BLaER1 (cell line): ENCODE measurements around the gene HOXC13.

Experiments
- H3K27ac ChIP-seq: shearing (Covaris generic); formaldehyde crosslinking; 2 replicates; pipeline ENCODE4 v1.8.1; 2022
- H3K27me3 ChIP-seq: shearing (Covaris generic); formaldehyde crosslinking; 2 replicates; pipeline ENCODE4 v1.8.1; 2022
- H3K36me3 ChIP-seq: shearing (Covaris generic); formaldehyde crosslinking; 2 replicates; pipeline ENCODE4 v1.8.1; 2022
- H3K4me1 ChIP-seq: shearing (Covaris generic); formaldehyde crosslinking; 2 replicates; pipeline ENCODE4 v1.8.1; 2022
- H3K4me2 ChIP-seq: shearing (Covaris generic); formaldehyde crosslinking; 2 replicates; pipeline ENCODE4 v1.8.1; 2022
- H3K4me3 ChIP-seq: shearing (Covaris generic); formaldehyde crosslinking; 2 replicates; pipeline ENCODE4 v1.8.1; 2022
- H3K9ac ChIP-seq: shearing (Covaris generic); formaldehyde crosslinking; 2 replicates; pipeline ENCODE4 v1.8.1; 2022
- H3K9me3 ChIP-seq: shearing (Covaris generic); formaldehyde crosslinking; 2 replicates; pipeline ENCODE4 v1.8.1; 2022
- H4K20me1 ChIP-seq: shearing (Covaris generic); formaldehyde crosslinking; 2 replicates; pipeline ENCODE4 v1.8.1; 2022
- Cebpa-rat ChIP-seq: shearing (Covaris generic); IDR thresholded peaks from 2 replicates; pipeline ENCODE4 v1.8.1; 2022

HOXC13 gene

DNA sequence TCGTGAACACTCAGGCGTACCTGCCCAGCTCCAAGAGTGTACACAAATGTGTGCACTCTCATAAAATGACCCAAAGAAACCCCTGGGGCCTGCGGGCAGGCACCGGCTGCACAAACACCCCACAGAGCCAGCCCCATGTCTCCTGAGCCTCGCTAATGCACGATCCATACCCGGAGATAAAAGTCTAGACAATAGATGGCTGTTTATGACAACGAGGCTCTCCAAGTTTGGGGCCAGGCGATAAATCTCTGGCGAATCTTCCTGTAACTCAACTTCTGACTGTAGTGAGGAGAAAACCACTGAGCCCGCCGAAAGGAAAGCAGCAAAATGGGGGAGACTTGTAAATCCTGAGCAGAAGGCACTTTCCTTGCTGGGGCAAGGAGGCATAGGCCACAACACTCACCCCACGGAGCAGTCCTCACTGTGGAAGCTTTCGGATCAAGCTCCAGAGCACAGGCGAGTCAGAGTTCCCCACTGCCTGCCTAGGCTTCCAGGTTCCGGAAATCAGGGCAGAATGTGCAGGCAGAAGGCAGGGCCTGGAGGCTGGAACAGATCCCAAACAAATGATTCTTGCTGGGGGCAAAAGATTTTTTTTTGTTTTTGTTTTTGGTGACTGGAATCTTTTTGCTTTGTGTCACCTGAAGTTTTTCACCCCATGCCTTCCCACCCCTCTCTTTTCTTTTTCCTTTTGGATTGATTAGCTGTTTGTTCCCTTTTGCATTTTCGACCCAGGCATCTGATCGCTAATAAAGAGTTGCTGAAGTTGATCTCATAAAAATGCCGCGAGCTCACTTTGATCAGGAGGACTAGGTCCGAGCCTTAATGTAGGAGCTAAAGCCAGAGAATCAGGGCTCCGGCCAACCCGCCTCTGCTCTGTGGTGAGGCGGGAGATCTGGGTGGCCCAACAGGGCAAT, 29.8 kb downstream of the HOXC13 start:
- Histone ChIP-seq H3K9ac (no peak overlapping the region), H3K9me3 (peaks cover 17% of the 10 kb centered on the region), H3K4me1 (no peaks in the 10 kb centered on the region), H3K27ac (no peak overlapping the region), H3K27me3 (peaks cover 100% of the 10 kb centered on the region), H3K36me3 (no peaks in the 10 kb centered on the region), H4K20me1 (peaks cover 100% of the 10 kb centered on the region), H3K4me2 (no peak overlapping the region), H3K4me3 (no peak overlapping the region)
- TF ChIP-seq Cebpa-rat, result no peak

- Histone ChIP-seq H3K9ac (no peak overlapping the region), H4K20me1 (peaks cover 97% of the 10 kb centered on the region), H3K36me3 (no peaks in the 10 kb centered on the region), H3K4me2 (no peak overlapping the region), H3K27ac (no peak overlapping the region), H3K27me3 (peaks cover 100% of the 10 kb centered on the region), H3K4me1 (no peaks in the 10 kb centered on the region), H3K9me3 (peaks cover 17% of the 10 kb centered on the region), H3K4me3 (no peak overlapping the region)
- TF ChIP-seq Cebpa-rat, result no peak
These were observed 31.1 kb downstream of the HOXC13 start for GRCh38 chr12:53969588-53970259.

DNA sequence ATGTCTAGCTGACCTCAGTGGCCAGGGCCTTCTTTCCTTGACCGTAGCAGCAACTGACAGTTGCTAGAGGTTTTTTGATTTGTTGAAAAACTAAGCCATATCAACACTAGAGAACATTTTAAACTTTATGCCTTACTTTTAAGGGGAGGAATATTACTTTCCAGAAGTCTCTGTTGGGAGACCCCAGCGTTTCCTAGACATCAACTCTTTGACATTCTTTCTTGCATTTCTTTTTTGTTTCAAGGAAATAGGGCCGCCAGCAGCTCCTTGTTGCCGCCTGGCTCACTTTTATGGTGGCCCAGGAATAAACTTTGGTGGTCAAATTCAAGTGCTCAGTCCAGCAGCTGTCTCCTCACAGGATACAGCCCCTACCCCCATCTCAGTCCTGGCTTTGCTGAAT, 31.8 kb downstream of the HOXC13 start:
- Histone ChIP-seq H4K20me1 (peaks cover 97% of the 10 kb centered on the region), H3K4me2 (no peak overlapping the region), H3K27ac (no peak overlapping the region), H3K9ac (no peak overlapping the region), H3K27me3 (peaks cover 100% of the 10 kb centered on the region), H3K9me3 (peaks cover 17% of the 10 kb centered on the region), H3K4me3 (no peak overlapping the region), H3K36me3 (no peaks in the 10 kb centered on the region), H3K4me1 (no peaks in the 10 kb centered on the region)
- TF ChIP-seq Cebpa-rat, result no peak

- Histone ChIP-seq H3K36me3 (no peaks in the 10 kb centered on the region), H3K27ac (no peak overlapping the region), H4K20me1 (peaks cover 97% of the 10 kb centered on the region), H3K27me3 (peaks cover 100% of the 10 kb centered on the region), H3K4me1 (no peaks in the 10 kb centered on the region), H3K9me3 (peaks cover 22% of the 10 kb centered on the region), H3K4me3 (no peak overlapping the region), H3K9ac (no peak overlapping the region), H3K4me2 (no peak overlapping the region)
- TF ChIP-seq Cebpa-rat, result no peak
These were observed 32.5 kb downstream of the HOXC13 start for GRCh38 chr12:53971129-53971528.

DNA sequence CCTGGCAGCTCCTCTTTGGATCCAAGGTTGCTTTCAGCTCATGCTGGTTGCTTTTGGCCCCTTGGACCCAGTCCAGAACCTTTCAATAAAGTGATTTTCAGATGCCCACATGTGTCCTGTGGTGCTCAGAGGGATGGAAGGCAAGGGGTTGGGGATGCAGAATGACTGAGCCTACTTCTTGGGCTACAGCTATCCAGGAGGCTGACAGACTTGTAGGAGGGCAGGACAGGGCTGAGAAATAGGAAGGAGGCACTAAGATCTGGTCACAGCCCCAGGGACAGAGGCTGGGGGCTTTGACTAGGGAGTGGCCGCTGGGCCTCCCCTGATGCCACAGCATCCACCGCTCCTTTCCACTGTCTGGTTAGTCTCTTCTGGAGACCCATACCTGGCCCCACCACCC, 33.1 kb downstream of the HOXC13 start:
- Histone ChIP-seq H3K4me1 (no peaks in the 10 kb centered on the region), H3K4me2 (no peak overlapping the region), H3K36me3 (no peaks in the 10 kb centered on the region), H4K20me1 (peaks cover 97% of the 10 kb centered on the region), H3K9me3 (peaks cover 28% of the 10 kb centered on the region), H3K4me3 (no peak overlapping the region), H3K27ac (no peak overlapping the region), H3K27me3 (peaks cover 100% of the 10 kb centered on the region), H3K9ac (no peak overlapping the region)
- no peak for TF ChIP-seq Cebpa-rat

DNA sequence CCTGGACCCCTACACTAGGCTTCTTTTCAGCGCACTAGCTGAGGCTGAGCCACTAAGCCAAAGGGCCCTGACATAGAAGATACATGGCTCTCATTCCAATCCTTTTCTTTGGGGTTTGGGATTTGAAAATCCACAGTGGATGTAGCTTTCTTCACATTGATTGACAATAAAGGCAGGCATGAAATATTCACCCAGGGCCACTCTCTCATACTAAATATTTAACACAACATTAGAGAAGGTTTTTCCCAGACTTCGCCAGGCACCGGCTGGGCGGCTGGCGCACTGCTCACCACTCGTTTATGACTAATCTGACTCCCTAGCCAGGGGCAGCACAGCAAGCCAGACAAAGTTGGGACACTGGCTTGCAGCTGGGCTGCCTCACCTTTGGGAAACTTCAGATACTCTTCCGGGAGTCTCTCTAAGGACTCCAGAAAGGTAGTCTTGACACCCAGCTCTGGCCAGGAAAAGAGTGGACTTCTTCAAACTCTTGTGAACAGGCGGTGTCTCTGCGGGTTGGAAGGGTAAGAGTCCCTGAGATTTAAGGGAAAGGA, 33.6 kb downstream of the HOXC13 start:
- Histone ChIP-seq H3K4me3 (no peak overlapping the region), H3K4me2 (no peak overlapping the region), H3K9ac (no peak overlapping the region)

DNA sequence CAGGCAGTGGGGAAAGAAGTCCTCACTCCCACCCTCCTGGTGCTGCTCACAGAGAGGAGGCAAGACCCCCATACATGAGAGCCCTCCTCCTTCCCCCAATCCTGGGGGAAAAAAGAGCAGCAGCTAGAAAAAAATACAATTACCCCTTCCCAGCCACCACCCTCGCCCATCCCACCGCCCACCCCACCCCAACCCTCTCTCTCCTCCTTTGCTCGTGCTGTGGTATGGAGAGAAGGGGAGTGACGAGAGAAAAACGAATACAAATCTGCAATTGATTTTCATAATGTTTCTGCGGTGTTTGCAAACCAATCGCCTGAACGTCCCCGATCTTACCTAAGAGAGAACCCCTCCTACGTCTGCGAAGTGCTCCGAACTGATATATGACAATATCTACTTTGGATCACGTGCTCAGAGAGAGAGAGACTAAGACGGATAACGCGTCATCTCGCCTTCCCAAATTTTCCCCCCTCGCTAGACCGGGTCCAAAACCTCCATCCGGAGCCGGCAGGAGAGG, 34.1 kb downstream of the HOXC13 start, which contains the start of gene HOXC11:
HOXC11 (plus strand) TSS at position 405 of the 514 bp plus-strand sequence. CDS start 116 bp downstream, outside the sequence.
- H3K4me2 ChIP-seq, result no peak within 1 kb of the TSS
- H3K4me1 ChIP-seq, result no peaks in the 10 kb centered on the region
- H3K9ac ChIP-seq, result no peak within 1 kb of the TSS
- H3K27ac ChIP-seq, result no peak within 1 kb of the TSS
- H4K20me1 ChIP-seq, result peaks cover 96% of the 10 kb centered on the region
- no peak within 1 kb of the TSS for H3K4me3 ChIP-seq
- peaks cover 100% of the 10 kb centered on the region for H3K27me3 ChIP-seq
- peaks cover 33% of the 10 kb centered on the region for H3K9me3 ChIP-seq
- TF ChIP-seq Cebpa-rat, result no peak
- H3K36me3 ChIP-seq, result no peaks in the 10 kb centered on the region

More for the DNA sequence above, 33.6 kb downstream of the HOXC13 start:
- Histone ChIP-seq H4K20me1 (peaks cover 97% of the 10 kb centered on the region), H3K27me3 (peaks cover 100% of the 10 kb centered on the region), H3K36me3 (no peaks in the 10 kb centered on the region), H3K9me3 (peaks cover 33% of the 10 kb centered on the region), H3K4me1 (no peaks in the 10 kb centered on the region), H3K27ac (no peak overlapping the region)
- no peak for TF ChIP-seq Cebpa-rat

- Histone ChIP-seq H4K20me1 (peaks cover 94% of the 10 kb centered on the region), H3K4me3 (no peak overlapping the region), H3K36me3 (no peaks in the 10 kb centered on the region), H3K9ac (no peak overlapping the region), H3K27me3 (peaks cover 100% of the 10 kb centered on the region), H3K9me3 (peaks cover 33% of the 10 kb centered on the region), H3K4me1 (no peaks in the 10 kb centered on the region), H3K27ac (no peak overlapping the region), H3K4me2 (no peak overlapping the region)
- TF ChIP-seq Cebpa-rat, result no peak
These were observed 34.8 kb downstream of the HOXC13 start for GRCh38 chr12:53973236-53974042.
